Neural progenitor cell (in vitro differentiated cells): Measurements from ENCODE around the gene SDCCAG8.

Source experiments
- EZH2 ChIP-seq: fragments of 200-600 bp; sonication (generic); IDR thresholded peaks from 2 replicates; pipeline ENCODE4 v1.6.1; 2017; ENCODE audit warnings: antibody characterized with exemption, mild to moderate bottlenecking, moderate library complexity
- TF ChIP-seq, protein P1 (sequence below): fragments of 200-600 bp; sonication (generic); IDR thresholded peaks from 2 replicates; pipeline ENCODE4 v1.5.1; 2017; ENCODE audit warnings: antibody characterized with exemption, mild to moderate bottlenecking

DNA sequence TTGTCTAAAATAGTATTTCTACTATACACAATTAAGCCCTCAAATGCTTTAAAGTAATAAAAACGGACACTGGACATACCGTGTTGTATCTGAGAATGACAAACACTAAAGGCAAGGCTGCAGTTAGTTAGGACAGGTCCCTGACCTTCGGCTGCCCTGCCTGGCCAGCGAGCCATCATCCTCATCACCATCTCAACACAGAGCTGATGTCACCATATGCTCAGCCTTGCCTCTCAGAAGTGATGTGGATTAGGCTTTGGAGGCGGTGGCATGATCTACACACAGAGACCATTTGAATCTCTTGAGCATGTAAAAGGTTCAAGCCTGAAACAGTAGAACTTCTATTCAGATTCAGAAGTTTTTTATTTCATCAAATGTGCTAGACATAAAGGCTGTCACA, 244.7 kb downstream of the SDCCAG8 start:
- TF ChIP-seq, protein P1, sequence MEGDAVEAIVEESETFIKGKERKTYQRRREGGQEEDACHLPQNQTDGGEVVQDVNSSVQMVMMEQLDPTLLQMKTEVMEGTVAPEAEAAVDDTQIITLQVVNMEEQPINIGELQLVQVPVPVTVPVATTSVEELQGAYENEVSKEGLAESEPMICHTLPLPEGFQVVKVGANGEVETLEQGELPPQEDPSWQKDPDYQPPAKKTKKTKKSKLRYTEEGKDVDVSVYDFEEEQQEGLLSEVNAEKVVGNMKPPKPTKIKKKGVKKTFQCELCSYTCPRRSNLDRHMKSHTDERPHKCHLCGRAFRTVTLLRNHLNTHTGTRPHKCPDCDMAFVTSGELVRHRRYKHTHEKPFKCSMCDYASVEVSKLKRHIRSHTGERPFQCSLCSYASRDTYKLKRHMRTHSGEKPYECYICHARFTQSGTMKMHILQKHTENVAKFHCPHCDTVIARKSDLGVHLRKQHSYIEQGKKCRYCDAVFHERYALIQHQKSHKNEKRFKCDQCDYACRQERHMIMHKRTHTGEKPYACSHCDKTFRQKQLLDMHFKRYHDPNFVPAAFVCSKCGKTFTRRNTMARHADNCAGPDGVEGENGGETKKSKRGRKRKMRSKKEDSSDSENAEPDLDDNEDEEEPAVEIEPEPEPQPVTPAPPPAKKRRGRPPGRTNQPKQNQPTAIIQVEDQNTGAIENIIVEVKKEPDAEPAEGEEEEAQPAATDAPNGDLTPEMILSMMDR = no peak
- TF ChIP-seq EZH2 = no peak
